Femur (tissue), 1 donor: ENCODE measurements around the gene PLEKHA5.
"Not testable (repeated sequence)": the region's sequence is repeated elsewhere in the genome, so short reads cannot be mapped to it uniquely, and the experiment has no call there.

Experiments
- DNase-seq: peaks from one replicate; pipeline ENCODE4 v3.0.0-alpha.2; 2017

PLEKHA5 gene

DNA sequence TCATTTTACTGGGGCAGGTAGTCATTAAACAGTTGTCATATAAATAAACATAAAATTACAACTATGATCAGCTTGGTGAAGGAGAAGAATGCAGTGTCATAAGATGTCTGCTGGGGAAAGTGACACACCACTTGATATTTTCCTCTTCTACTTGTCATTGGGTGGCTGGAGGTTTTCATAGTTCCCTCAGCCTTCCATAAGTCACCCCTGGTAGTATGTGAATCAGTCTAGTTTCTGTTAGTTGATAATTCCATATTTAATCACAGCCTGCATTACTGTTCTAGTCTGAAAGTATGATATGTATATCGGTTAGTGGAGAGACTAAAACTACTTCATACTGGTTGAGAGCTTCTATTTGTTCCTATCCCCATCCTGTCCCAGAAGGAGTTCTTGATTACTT is 38.2 kb downstream of the PLEKHA5 start:
- DNase-seq, result no peak

DNA sequence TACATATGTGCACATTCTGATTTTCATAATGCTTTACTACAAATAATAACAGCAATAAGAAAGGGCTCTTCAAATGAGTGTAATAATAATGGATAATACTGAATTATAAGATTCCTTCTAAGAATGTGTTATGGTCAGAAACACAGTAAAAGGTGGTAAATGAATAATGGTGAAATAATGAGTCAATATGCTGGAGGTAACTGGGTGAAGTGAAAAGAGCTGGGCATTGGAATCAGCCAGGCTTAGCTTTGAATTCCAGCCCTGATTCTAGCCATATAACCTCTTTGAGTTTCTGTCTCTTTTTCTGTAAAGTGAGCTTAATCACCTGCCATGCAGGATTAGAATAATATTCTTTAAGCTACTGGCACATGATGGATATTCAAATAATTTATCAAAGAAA is 39.1 kb downstream of the PLEKHA5 start:
- DNase-seq, result no peak

DNA sequence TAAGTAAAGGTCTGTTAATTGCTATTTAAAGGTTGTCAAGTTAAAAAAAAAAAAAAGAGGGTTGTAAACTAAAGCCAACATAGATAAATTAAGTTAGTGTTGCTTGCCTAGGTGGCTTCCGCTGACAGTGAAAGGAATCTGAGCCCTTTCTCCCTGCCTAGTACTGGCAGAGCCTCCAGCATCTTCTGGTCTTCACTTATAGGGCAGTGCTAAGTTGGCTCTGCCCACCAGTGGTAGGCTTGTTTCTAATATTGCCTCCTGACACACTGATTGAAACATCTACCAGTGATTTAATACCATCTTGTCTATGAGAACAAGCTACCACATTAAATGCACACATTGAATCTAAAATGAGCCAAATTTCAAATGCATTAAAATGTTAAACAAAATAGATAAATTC is 39.7 kb downstream of the PLEKHA5 start:
- DNase-seq, result no peak

DNA sequence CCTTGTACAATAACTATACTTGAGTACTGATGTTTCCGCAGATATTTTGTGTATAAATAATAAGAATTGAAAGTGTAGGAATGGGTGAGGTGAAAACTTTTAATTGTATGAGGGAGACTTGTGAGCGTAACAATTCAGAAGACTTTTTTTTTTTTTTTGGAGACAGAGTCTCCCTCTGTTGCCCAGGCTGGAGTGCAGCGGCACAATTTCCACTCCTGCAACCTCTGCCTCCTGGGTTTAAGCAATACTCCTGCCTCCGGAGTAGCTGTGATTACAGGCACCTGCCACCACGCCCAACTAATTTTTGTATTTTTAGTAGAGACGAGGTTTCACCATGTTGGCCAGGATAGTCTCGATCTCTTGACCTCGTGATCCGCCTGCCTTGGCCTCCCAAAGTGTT is 40.8 kb downstream of the PLEKHA5 start:
- not testable (repeated sequence) for DNase-seq

DNA sequence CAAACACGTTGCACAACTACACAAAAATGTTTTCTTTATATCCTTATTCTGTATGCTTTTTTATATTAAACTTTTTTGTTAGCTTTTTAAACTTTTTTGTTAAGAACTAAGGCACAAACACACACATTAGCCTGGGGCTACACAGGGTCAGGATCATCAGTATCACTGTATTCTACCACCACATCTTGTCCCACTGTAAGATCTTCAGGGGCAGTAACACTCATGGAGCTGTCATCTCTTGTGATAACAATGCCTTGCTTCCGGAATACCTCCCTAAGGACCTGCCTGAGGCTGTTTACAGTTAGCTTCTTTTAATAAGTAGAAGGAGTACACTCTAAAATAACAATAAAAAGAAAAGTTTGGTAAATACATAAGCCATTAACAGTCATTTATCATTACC is 42.2 kb downstream of the PLEKHA5 start:
- DNase-seq, result no peak

DNA sequence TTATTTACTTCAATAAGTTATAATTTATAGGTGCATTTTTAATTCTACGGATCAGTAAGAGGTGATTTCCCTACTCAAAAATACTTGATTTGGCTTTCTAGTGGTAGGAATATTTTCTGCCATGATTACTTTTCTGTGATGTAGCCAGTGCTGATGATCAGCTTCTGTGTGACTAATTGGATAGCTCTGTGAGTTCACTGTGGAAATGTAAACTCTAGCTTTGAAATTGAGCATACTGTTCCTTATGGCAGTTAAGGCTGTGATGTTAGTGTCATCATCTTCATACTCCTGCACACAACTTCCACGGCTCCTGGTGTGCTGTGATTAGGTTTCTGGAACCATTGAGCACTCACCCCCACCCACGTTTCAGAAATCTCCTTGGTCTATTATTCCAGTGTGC is 48.2 kb downstream of the PLEKHA5 start:
- DNase-seq, result no peak

DNA sequence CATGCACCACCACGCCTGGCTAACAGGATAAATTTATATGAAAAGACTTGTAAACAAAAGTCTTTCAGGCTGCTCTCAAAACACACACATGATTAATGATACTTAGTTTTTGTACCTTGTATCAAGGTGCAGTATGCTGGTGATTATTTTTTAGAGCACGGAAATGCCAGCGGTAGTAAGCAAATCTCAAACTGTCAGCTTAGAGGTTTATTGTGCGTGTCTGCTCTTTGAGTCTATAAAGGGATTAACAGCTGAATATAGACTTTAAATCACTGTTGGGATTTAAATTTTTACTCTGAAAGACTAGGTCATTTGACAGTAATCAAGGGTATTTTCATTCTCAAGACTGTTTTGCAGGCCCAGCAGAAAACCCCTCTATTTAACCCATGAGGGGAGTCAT is 50.5 kb downstream of the PLEKHA5 start:
- DNase-seq, result no peak

DNA sequence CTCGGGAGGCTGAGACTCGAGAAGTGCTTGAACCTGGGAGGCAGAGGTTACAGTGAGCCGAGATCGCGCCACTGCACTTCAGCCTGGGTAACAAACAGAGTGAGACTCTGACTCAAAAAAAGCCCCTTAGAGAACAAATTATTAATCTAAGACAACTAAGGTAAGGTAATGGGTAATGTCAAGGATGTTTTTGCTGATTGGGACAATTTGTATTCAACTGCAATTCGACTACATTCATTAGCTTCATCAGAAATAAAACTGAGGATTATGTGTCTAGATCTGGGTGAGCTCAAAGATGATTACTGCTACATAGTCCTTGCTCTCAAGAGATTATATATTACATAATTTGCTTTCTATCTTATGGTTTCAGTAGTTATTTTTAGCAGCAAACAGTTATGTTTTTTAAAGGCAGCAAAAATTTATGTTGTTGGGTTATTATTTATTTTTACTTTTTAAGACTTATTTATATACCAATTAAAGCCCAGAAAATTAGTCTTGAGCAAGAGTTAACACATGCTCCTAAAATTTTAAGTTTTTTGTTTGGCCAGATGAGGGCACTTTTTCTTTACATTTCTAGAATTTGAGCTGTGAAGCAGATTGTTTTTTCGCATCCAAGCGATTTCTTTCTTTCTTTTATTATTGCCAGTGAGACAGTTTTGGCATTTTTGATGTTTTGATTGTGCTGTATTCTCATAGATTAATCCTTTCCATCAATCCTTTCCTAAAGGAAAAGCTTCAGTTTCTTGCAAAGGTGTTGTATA is 52.3 kb downstream of the PLEKHA5 start:
- DNase-seq, result no peak

DNA sequence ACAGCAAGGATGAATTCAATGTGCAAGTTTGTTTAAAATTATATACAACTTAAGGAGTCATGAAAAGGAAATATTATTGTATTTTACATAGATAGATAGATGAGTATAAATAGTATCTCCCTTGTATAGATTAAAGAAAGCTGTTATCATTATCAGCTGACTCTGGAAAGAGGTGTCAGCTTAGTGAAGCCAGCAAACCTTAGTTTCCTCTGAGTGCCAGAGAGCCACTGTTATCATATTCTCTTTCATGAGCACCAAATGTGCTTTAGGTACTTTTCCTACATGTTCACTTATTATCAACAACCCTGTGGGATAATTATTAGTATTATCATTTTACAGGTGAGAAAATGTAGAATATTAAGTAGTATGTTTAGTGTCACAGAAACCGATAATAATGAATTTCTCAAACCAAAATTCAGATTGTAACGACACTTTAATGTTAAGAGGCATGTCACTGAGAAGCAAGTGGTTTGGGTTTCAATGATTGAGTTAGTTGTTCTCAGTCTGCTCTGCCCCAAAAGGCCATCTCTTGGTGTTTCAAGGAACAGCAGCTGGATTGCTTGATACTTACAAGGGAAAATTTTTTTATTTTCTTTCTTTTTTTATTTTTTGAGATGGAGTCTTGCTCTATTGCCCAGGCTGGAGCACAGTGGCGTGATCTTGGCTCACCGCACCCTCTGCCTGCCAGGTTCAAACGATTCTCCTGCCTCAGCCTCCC is 53.7 kb downstream of the PLEKHA5 start:
- no peak for DNase-seq

DNA sequence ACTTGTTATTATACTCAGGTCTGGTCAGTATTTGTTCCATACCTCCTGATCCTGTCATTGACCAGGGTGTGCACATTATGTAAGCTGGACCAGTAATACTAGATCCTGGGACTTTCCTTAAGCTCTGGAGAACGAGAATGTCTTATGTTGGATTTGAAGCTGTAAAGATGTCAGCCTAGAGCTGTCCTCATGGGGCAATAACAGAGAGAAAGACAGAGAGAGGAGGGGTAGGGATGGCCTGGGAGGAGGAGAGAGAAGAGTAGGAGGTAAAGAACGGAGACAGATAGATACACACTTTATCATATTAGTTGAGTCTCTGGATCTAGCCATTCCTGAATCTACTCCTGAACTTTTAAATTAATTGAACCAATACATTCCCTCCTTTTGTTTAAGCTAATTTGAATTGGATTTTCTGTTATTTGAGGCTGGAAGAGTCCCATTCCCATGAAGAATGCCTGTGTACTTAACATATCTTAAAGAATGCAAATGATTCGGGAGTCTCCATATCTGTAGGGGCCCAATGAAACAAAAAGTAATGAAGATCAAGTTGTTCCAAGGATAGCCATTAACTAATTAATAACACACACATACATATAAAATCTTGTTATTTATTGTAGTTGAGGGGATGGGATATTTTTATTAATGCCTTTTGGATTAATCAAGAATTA is 55.9 kb downstream of the PLEKHA5 start:
- no peak for DNase-seq

DNA sequence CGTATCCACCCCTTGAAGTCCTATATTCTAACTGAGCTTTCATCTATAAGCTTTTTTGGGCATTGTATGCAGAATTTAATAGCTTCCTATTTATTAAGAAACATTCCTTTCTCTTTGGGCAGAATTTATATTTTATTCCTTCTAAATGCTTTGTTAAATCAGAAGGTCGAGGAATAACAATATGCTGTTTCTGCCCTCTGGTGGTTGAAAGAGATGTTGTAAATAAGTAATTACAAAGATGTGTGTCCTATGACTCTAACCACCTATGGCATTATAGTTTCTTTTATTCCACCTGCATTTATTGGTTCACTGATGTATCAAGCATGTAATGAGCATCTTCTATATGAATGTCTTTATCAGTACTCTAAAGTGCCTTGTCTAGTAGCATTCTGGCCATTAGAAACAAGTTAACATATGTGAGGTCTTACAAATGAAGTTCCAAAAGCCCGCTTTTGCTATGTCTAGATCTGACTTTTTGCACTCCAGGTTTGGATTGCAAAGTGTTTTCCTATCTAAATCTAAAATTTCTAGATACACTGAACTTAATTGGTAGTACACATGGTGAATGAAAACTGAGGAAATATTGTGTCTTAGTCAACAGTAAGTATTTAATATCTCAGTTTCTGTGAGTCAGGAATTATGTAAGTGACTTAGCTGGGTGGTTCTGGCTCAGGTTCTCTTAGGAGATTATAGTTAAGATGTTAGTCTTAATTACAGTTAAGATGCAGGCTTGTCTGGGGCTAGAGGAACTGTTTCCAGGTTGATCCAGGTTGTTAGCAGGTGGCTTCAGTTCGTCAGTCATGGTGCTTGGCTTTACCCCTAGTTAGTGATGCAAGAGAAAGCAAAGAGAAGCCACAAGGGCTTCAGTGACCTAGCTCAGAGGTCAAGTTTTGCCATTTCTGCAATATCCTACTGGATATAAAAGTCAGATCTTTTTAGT is 57.5 kb downstream of the PLEKHA5 start:
- no peak for DNase-seq

DNA sequence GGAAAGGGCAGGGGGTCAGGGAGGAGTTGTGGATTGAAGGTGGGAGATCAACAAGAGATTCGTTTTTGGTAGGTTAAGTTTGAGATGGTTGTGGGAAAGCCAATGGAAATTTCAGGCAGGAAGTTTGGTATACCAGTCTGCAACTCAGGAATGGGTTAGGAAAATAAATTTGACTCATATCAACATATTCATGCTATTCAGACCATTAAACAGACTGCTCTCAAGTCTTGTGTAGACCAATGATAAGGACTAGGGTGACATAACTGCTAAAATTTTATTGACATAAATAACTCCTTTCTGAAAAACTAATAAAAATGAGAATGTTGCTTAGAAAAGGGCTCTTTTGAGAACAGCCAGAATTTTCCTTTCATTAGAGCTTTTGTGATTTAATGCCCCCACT is 60.0 kb downstream of the PLEKHA5 start:
- DNase-seq, result no peak

DNA sequence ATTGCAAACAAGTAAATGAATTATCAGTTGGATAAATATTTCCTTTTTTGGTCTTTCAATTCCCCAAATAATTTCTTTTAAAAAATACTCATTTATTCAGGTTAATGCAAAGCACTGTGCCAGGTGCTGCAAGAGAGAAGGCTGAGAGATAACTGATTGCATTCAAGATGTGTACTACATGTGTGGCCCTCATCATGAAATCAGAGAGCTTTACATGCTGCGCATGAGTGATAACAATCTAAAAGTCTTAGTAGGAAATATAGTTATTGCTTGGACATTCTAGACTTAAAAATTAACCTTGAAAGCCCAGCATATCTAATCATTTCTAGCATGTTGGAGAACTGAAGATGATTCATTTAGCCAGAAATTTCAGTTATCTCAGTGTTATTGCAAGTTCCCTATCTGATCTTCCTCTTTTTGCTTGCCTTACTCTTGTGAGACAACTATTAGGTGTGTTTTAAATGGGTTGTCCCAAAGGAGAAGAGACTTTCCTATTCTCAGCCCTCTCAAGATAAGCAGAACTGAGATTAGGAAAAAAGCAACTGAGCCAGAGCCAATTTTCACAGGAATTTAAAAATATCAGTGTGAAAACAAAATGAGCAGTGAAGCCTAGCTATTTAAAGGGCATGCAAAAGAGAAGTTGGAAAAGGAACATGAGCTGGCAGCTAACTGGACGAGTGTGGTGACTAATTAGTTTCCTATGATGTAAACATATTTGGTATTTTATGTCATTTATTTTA is 60.9 kb downstream of the PLEKHA5 start:
- DNase-seq, result no peak

DNA sequence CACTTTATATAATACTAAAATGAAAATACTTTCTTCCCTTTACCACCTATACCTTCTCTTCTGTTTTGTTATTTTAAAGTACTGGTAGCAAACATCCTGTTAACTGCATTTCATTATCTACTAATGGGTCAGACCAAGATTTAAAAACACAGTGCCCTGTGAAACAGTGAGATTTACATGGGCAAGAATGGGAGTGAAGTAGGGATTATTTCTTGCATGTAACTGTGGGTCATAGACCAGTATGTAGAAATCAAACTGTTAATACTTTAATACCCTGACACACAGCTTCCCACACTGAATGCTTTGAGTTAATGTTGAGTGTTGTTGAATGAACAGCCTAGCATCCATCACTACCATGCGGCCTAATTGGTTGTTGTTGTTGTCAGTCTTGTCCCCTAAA is 61.6 kb downstream of the PLEKHA5 start:
- no peak for DNase-seq

DNA sequence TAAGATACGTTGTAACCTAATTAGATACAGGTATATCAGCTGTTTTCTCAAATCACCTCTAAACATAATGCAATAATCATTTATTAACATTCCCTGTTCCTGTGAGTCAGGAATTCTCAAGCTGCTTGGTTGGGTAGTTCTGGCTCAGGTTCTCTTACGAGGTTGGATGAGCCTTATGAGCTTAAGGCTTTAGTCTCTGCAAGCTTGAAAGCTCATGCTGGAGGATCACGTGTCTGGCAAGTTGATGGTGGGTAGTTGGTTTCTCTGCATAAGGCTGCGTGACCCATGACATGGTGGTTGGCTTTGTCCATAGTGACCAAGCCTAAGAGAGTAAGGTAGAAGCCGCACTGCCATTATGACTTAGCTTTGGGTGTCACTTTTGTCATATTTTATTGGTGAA is 62.0 kb downstream of the PLEKHA5 start:
- no peak for DNase-seq

DNA sequence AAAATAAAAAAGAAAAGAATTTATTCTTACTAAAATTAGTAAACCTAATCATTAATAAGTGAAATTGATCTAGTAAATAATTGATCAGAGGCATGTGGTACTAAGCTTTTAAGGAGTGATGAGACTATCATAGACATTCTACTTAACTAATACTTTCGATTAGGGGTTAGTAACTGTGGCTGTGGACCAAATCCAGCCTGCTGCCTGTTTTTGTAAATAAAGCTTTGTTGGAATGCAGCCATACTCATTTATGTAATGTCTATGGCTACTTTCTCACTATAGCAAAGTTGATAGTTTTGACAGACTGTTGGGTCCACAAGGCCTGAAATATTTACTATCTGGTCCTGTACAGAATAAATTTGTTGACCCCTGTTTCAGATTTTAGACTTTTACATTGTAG is 63.2 kb downstream of the PLEKHA5 start:
- DNase-seq, result no peak

DNA sequence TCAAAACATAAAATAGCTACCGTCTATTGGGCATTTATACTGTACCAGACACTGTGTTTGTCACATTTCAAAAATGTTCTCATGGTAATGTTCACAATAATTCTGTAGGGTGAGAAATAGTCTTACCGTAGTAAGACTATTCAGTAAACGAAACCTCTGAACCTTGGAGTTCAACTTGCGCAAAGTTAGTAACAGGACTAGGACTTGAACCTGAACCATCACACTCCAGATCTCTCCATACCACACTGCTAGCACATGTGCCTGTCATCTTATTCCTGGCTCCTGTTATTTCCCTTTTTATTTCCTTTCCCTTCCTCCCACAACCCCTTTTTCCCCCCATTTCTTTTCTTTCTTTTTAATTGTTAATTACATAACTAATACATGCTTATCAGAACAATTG is 65.4 kb downstream of the PLEKHA5 start:
- DNase-seq, result no peak

DNA sequence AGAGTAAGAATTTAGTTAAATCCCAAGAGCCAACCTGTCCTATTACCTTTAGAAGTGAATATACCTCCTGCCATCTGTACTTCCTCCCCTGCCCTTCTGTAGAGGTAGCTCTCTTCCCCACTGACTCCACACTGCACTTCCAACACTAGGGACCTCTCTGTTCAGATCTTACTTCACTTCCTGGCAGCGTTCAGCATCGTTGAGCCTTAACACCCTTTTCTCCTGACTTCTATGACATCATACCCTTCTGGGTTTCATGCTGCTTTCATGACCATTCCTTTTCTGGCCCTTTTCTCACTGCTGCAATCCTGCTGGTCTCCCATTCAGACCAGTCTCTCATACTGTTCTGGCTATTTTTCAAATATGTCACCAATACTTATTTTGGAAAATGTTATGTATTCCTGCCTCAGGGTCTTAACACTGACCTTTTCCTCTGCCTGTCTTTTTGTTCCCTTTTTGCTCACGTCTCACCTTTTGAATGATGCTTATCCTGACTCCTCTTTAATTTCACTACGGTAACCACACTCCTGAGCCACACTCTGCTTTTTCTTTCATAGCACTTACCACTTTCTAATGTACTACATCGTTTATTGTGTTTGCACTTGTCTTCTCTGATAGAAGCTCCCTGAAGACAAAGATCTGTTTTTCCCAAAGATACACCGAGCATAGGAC is 67.6 kb downstream of the PLEKHA5 start:
- DNase-seq, result no peak

DNA sequence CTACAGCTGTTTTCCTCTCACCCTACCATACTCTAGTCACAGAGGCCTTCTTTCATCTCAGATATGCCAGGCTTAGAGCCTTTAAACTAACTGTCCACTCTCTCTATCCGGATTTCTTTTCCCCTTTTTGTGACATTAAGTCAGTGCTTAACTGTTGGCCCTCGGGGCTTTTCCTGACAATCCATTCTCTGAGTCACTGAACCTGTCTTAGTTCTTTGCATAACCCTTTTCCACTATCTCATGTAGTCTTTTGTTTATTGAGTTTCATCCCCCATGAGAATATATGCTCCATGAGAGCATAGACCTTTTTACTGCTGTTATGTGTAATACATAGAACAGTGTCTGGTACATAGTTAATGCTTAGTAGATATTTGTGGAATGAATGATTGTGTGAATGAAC is 68.7 kb downstream of the PLEKHA5 start:
- no peak for DNase-seq

DNA sequence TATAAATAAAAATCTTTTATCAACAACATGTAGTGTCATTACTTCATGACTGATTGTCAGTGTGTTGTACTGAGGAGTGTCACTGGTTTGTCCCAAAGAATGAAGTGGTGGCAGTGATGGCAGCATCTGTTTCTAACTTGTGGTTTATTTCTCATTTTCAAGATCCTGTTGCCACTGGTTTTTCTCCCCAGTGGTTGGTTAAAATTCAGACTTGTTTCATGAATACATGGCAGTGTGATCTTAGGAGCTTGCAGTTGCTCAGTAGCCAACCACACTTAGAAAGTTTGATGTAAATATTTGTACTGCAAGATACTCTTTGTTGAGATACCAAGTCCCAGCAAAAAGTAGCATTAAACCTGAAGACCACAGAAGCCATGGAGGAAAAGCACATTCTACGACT is 69.8 kb downstream of the PLEKHA5 start:
- no peak for DNase-seq

DNA sequence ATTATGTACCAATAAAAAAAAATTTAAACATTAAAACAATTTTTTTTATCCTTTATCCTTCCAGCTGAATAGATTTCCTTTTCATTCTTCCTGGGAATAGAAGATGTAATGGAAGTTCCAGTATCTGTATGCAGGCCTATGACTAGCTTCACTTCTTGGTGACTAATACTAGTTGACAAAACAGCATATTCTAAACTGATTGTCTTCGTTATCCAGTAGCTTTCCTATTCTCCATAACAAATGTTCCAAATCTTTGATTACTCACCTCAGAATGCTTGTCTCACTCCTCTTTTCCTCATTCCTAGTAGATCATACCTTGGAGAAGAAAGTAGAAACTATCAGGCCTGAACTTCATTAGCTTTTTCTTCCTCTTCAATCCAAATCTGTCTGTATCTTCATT is 70.7 kb downstream of the PLEKHA5 start:
- no peak for DNase-seq

DNA sequence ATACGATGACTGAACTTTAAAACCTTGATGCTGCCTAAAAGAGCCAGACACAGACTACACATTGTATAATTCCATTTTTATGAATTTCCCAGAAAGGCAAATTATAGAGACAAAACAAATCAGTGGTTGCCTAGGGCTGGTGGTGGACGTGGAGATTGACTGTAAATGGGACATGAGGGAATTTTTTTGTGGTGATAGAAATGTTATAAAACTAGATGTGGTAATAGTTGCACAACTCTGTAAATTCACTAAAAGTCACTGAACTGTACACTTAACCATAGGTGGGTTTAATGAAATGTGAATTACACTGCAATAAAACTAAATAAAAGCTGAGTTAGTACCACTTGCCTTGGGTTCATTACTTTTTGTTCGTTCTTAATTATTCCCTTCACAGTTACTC is 72.1 kb downstream of the PLEKHA5 start:
- DNase-seq, result no peak
